ENCODE results near the gene DNHD1.

DNA sequence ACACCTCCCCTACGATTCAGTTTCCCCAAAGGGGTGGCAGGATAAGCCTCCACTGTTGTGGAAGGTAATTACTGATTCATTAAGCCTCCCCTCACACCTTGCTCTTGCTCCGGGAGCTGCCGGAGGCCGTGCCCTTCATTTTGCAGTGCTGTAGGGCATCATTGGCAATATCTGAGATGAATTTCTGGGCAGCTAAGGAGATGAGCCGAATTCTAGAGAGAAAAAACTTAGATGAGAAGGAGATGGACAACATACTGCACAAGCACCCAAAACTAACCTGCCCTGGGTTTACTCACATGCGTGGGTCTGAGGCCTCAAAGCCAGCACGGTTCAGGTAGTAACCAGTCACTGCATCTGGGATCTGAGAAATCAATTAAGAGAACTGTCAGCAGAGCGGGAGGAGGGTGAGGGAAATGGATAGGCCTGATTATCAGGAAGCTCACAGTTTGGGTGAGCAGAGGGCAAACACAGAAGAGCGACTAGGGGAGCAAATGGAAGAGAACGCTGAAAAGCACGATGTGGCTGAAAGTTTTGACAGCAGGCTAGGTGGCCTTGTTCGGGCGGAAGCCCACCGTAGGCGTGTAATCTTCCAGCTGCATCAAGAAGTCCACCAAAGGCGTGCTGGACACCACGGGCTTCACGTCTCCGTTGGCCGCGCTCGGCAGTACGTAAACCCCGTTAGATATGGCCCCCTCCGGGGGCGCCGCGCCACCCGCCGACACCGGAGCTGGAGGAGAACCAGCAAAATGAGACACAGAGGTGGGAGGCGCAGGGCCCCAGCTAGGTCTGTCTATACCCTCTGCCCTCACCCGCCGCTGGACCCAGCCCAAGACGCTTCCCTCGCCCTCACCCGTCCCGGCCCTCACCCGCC is 114.2 kb downstream of the DNHD1 start:
- TF ChIP-seq, protein P1, sequence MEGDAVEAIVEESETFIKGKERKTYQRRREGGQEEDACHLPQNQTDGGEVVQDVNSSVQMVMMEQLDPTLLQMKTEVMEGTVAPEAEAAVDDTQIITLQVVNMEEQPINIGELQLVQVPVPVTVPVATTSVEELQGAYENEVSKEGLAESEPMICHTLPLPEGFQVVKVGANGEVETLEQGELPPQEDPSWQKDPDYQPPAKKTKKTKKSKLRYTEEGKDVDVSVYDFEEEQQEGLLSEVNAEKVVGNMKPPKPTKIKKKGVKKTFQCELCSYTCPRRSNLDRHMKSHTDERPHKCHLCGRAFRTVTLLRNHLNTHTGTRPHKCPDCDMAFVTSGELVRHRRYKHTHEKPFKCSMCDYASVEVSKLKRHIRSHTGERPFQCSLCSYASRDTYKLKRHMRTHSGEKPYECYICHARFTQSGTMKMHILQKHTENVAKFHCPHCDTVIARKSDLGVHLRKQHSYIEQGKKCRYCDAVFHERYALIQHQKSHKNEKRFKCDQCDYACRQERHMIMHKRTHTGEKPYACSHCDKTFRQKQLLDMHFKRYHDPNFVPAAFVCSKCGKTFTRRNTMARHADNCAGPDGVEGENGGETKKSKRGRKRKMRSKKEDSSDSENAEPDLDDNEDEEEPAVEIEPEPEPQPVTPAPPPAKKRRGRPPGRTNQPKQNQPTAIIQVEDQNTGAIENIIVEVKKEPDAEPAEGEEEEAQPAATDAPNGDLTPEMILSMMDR (IDR thresholded peaks at IDR 0.05; ENCODE audit: low read length), result no peak
- no peak for TF ChIP-seq EZH2phosphoT487 (IDR thresholded peaks at IDR 0.05; ENCODE audit: low read length)

Measured in MM.1S (cell line).